HCT116 (cell line): Measurements from ENCODE around the gene GPN2.

ENCODE experiments used
- CEBPB ChIP-seq: IDR thresholded peaks from 2 replicates; pipeline ENCODE4 v1.6.1; 2012; ENCODE audit warnings: low read depth
- CTCF ChIP-seq, 3 experiments: fragments of 200-600 bp in 1 of 3; sonication (generic) in 1 of 3; IDR thresholded peaks in 2 of 3; conservative IDR thresholded peaks in 1 of 3; 2 replicates each; pipeline ENCODE4 v1.5.1; 2012 to 2017; ENCODE audit warnings: low read depth in 2 of 3, low read length in 2 of 3, antibody characterized with exemption in 1 of 3, borderline replicate concordance in 1 of 3, control low read depth in 1 of 3, mild to moderate bottlenecking in 1 of 3, mixed read lengths in 1 of 3, mixed run types in 1 of 3, moderate library complexity in 1 of 3; ENCODE audit not compliant: insufficient read depth in 1 of 3
- ELF1 ChIP-seq: IDR thresholded peaks from 2 replicates; pipeline ENCODE4 v1.6.1; 2012; ENCODE audit warnings: low read depth, borderline replicate concordance
- EZH2 ChIP-seq: fragments of 200-600 bp; sonication (generic); IDR thresholded peaks from 2 replicates; pipeline ENCODE4 v1.6.1; 2017; ENCODE audit warnings: antibody characterized with exemption, mixed run types
- POLR2A ChIP-seq: IDR thresholded peaks from 2 replicates; pipeline ENCODE4 v1.7.0; 2011; ENCODE audit warnings: borderline replicate concordance; ENCODE audit not compliant: insufficient read depth, insufficient read length; ENCODE audit errors: extremely low read depth
- POLR2AphosphoS5 ChIP-seq: IDR thresholded peaks from 2 replicates; pipeline ENCODE4 v1.6.1; 2011; ENCODE audit warnings: mild to moderate bottlenecking, low read depth, low read length, moderate library complexity
- RAD21 ChIP-seq: IDR thresholded peaks from 2 replicates; pipeline ENCODE4 v1.6.1; 2012; ENCODE audit warnings: low read depth, mild to moderate bottlenecking
- SRF ChIP-seq: IDR thresholded peaks from 2 replicates; pipeline ENCODE4 v1.6.1; 2012; ENCODE audit warnings: low read depth
- TCF7L2 ChIP-seq: IDR thresholded peaks from 2 replicates; pipeline ENCODE4 v1.7.0; 2011; ENCODE audit warnings: borderline replicate concordance, inconsistent platforms; ENCODE audit not compliant: insufficient read depth, insufficient read length; ENCODE audit errors: extremely low read depth
- YY1 ChIP-seq: IDR thresholded peaks from 2 replicates; pipeline ENCODE4 v1.6.1; 2011; ENCODE audit warnings: low read length, low read depth, moderate library complexity, mild to moderate bottlenecking; ENCODE audit not compliant: insufficient replicate concordance; ENCODE audit errors: extremely low read depth
- ZFX ChIP-seq: fragments of 450-650 bp; IDR thresholded peaks from 2 replicates; pipeline ENCODE4 v1.6.1; 2017
- TF ChIP-seq, protein P1 (sequence below): IDR thresholded peaks from 2 replicates; pipeline ENCODE4 v1.6.1; 2012
- TF ChIP-seq, protein P2 (sequence below): IDR thresholded peaks from 2 replicates; pipeline ENCODE4 v1.6.1; 2012; ENCODE audit warnings: low read depth

DNA sequence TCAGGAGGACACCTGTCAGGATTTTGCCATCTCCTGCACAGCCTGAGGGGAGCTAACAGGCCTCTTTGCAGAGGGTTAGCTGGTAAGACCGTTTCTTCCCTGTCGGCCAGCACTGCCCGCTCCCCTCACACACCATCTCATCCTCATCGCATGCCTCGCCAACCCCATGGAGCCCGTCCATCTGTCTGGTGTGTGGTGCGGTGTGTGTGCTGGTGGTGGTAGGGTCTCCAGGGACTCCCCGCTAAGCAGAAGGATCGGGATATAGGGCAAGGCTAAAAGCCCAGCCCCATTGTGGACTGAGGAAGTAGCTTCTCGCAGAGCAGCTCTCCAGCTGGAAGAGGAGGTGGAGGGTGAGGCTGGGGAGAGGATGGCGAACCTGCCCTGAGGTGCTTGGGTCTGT lies 33.9 kb downstream of the GPN2 start:
- no peak for TF ChIP-seq EZH2
- TF ChIP-seq, protein P1, sequence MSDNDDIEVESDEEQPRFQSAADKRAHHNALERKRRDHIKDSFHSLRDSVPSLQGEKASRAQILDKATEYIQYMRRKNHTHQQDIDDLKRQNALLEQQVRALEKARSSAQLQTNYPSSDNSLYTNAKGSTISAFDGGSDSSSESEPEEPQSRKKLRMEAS, result no peak
- no peak for TF ChIP-seq SRF
- TF ChIP-seq ELF1, result no peak
- no peak for TF ChIP-seq YY1
- TF ChIP-seq, protein P2, sequence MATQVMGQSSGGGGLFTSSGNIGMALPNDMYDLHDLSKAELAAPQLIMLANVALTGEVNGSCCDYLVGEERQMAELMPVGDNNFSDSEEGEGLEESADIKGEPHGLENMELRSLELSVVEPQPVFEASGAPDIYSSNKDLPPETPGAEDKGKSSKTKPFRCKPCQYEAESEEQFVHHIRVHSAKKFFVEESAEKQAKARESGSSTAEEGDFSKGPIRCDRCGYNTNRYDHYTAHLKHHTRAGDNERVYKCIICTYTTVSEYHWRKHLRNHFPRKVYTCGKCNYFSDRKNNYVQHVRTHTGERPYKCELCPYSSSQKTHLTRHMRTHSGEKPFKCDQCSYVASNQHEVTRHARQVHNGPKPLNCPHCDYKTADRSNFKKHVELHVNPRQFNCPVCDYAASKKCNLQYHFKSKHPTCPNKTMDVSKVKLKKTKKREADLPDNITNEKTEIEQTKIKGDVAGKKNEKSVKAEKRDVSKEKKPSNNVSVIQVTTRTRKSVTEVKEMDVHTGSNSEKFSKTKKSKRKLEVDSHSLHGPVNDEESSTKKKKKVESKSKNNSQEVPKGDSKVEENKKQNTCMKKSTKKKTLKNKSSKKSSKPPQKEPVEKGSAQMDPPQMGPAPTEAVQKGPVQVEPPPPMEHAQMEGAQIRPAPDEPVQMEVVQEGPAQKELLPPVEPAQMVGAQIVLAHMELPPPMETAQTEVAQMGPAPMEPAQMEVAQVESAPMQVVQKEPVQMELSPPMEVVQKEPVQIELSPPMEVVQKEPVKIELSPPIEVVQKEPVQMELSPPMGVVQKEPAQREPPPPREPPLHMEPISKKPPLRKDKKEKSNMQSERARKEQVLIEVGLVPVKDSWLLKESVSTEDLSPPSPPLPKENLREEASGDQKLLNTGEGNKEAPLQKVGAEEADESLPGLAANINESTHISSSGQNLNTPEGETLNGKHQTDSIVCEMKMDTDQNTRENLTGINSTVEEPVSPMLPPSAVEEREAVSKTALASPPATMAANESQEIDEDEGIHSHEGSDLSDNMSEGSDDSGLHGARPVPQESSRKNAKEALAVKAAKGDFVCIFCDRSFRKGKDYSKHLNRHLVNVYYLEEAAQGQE, result no peak
- no peak for TF ChIP-seq CTCF (IDR thresholded peaks at IDR 0.05 in 2 of 3, conservative IDR thresholded peaks at IDR 0.05 in 1 of 3; ENCODE audit: borderline replicate concordance in 1 of 3, insufficient read depth in 1 of 3, low read depth in 2 of 3, low read length in 2 of 3)
- no peak for TF ChIP-seq RAD21
- no peak for TF ChIP-seq POLR2AphosphoS5
- TF ChIP-seq CEBPB, result no peak
- TF ChIP-seq TCF7L2, result no peak
- no peak for TF ChIP-seq POLR2A
- no peak for TF ChIP-seq ZFX
